Neural cell (in vitro differentiated cells): ENCODE data around the gene BNIP5. TPM values are rescaled to one million over a fixed set of nuclear protein-coding genes. Genes with fewer than 3 reads are reported as not detected.

ENCODE experiments used
- H2AFZ ChIP-seq: fragments of 200-600, 300-800 bp; sonication (generic), shearing (Covaris generic); 2 replicates; pipeline ENCODE4 v1.6.0; 2014; ENCODE audit warnings: low read depth, mild to moderate bottlenecking, antibody characterized with exemption, low read length, moderate library complexity
- H3F3A ChIP-seq: fragments of 200-600 bp; shearing (Covaris generic); 2 replicates; pipeline ENCODE4 v1.6.1; 2016; ENCODE audit warnings: mild to moderate bottlenecking, moderate library complexity, mixed read lengths, antibody characterized with exemption, low read length; ENCODE audit not compliant: insufficient read depth, poor library complexity, severe bottlenecking
- H3K27ac ChIP-seq: fragments of 200-600, 300-800 bp; sonication (generic), shearing (Covaris generic); 2 replicates; pipeline ENCODE4 v1.5.1; 2014; ENCODE audit warnings: mild to moderate bottlenecking, low read length, moderate library complexity
- H3K27me3 ChIP-seq: fragments of 300-800, 200-600 bp; sonication (generic), shearing (Covaris generic); 2 replicates; pipeline ENCODE4 v1.6.0; 2014; ENCODE audit warnings: mild to moderate bottlenecking, low read depth, low read length, moderate library complexity; ENCODE audit not compliant: insufficient read depth
- H3K36me3 ChIP-seq: fragments of 300-800, 200-600 bp; sonication (generic), shearing (Covaris generic); 2 replicates; pipeline ENCODE4 v1.5.1; 2014; ENCODE audit warnings: mild to moderate bottlenecking, antibody characterized with exemption, low read length, moderate library complexity; ENCODE audit not compliant: insufficient read depth
- H3K4me2 ChIP-seq: fragments of 300-800, 200-600 bp; sonication (generic), shearing (Covaris generic); 2 replicates; pipeline ENCODE4 v1.6.0; 2014; ENCODE audit warnings: mild to moderate bottlenecking, low read length
- H3K4me3 ChIP-seq: fragments of 300-800, 200-600 bp; sonication (generic), shearing (Covaris generic); 2 replicates; pipeline ENCODE4 v1.5.1; 2014; ENCODE audit warnings: mild to moderate bottlenecking, low read length, moderate library complexity
- H3K79me2 ChIP-seq: fragments of 200-600 bp; shearing (Covaris generic); replicated peaks from 2 replicates; pipeline ENCODE4 v1.6.0; 2014; ENCODE audit warnings: mild to moderate bottlenecking, low read length, moderate library complexity; ENCODE audit not compliant: insufficient read depth
- H3K9ac ChIP-seq: fragments of 300-800, 200-600 bp; sonication (generic), shearing (Covaris generic); 2 replicates; pipeline ENCODE4 v1.6.1; 2016; ENCODE audit warnings: mild to moderate bottlenecking, low read length, mixed read lengths
- H3K9me2 ChIP-seq: fragments of 200-600 bp; shearing (Covaris generic); 2 replicates; pipeline ENCODE4 v1.6.1; 2016; ENCODE audit warnings: mild to moderate bottlenecking, low read length, mixed read lengths; ENCODE audit not compliant: insufficient read depth
- H3K9me3 ChIP-seq: fragments of 200-600, 300-800 bp; sonication (generic), shearing (Covaris generic); 2 replicates; pipeline ENCODE4 v1.6.1; 2016; ENCODE audit warnings: mild to moderate bottlenecking, mixed run types, low read length, moderate library complexity, mixed read lengths
- H4K20me1 ChIP-seq: fragments of 200-600 bp; shearing (Covaris generic); 2 replicates; pipeline ENCODE4 v1.6.1; 2016; ENCODE audit warnings: mild to moderate bottlenecking, mixed run types; ENCODE audit not compliant: insufficient read depth
- CTCF ChIP-seq: fragments of 450-650 bp; IDR thresholded peaks from 2 replicates; pipeline ENCODE4 v1.5.1; 2014; ENCODE audit warnings: antibody characterized with exemption, mild to moderate bottlenecking, moderate library complexity; ENCODE audit not compliant: poor library complexity, severe bottlenecking
- EP300 ChIP-seq: fragments of 450-650 bp; conservative IDR thresholded peaks from 2 replicates; pipeline ENCODE4 v1.6.1; 2014; ENCODE audit warnings: antibody characterized with exemption, mild to moderate bottlenecking, moderate library complexity; ENCODE audit not compliant: poor library complexity, severe bottlenecking
- EZH2 ChIP-seq: fragments of 200-600, 300-800 bp; shearing (Covaris generic), sonication (generic); IDR thresholded peaks from 2 replicates; pipeline ENCODE4 v1.6.1; 2014; ENCODE audit warnings: antibody characterized with exemption, low read length, borderline replicate concordance, mild to moderate bottlenecking; ENCODE audit not compliant: insufficient read depth, poor library complexity, severe bottlenecking
- MXI1 ChIP-seq: fragments of 450-650 bp; conservative IDR thresholded peaks from 2 replicates; pipeline ENCODE4 v1.6.1; 2014; ENCODE audit warnings: antibody characterized with exemption, mild to moderate bottlenecking; ENCODE audit not compliant: poor library complexity, severe bottlenecking
- POLR2AphosphoS5 ChIP-seq: IDR thresholded peaks from 2 replicates; pipeline ENCODE4 v1.6.1; 2012
- RAD21 ChIP-seq: fragments of 450-650 bp; conservative IDR thresholded peaks from 2 replicates; pipeline ENCODE4 v1.6.1; 2014; ENCODE audit warnings: antibody characterized with exemption, mild to moderate bottlenecking, moderate library complexity
- SMC3 ChIP-seq: fragments of 450-650 bp; conservative IDR thresholded peaks from 2 replicates; pipeline ENCODE4 v1.6.1; 2014; ENCODE audit warnings: antibody characterized with exemption, mild to moderate bottlenecking, moderate library complexity; ENCODE audit not compliant: poor library complexity
- TAF1 ChIP-seq: IDR thresholded peaks from 2 replicates; pipeline ENCODE4 v1.6.1; 2012; ENCODE audit warnings: low read depth
- polyA plus RNA-seq: library from polyadenylated mRNA; depleted of rRNA; stranded (reverse); fragments of >200 nt; gene quantifications from 2 replicates; pipeline ENCODE4 v1.2.3, GENCODE V29; 2014
- TF ChIP-seq, protein P1 (sequence below): IDR thresholded peaks from 2 replicates; pipeline ENCODE4 v1.6.1; 2012; ENCODE audit warnings: borderline replicate concordance

The BNIP5 gene
- polyA plus RNA-seq, 1 donor from 2014 or later: not detected

DNA sequence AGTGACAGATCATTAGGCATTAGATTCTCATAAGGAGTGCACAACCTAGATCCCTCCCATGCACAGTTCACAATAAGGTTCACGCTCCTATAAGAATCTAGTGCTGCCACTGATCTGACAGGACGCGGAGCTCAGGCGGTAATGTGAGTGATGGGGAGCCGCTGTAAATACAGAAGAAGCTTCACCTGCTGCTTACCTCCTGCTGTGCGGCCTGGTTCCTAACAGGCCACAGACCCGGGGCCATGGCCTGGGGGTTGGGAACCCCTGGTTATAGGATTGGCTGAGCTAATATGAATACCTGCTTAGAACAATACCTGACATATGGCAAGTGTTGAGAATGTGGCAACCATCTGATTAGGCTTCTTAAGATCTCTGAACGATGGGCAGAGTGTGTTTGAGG, 64.5 kb downstream of the BNIP5 start:
- H3K4me3 ChIP-seq: no peak overlapping the region
- no peak for TF ChIP-seq EZH2
- no peak for TF ChIP-seq EP300
- TF ChIP-seq CTCF: no peak
- TF ChIP-seq POLR2AphosphoS5: no peak
- no peak for TF ChIP-seq TAF1
- TF ChIP-seq RAD21: no peak
- TF ChIP-seq, protein P1, sequence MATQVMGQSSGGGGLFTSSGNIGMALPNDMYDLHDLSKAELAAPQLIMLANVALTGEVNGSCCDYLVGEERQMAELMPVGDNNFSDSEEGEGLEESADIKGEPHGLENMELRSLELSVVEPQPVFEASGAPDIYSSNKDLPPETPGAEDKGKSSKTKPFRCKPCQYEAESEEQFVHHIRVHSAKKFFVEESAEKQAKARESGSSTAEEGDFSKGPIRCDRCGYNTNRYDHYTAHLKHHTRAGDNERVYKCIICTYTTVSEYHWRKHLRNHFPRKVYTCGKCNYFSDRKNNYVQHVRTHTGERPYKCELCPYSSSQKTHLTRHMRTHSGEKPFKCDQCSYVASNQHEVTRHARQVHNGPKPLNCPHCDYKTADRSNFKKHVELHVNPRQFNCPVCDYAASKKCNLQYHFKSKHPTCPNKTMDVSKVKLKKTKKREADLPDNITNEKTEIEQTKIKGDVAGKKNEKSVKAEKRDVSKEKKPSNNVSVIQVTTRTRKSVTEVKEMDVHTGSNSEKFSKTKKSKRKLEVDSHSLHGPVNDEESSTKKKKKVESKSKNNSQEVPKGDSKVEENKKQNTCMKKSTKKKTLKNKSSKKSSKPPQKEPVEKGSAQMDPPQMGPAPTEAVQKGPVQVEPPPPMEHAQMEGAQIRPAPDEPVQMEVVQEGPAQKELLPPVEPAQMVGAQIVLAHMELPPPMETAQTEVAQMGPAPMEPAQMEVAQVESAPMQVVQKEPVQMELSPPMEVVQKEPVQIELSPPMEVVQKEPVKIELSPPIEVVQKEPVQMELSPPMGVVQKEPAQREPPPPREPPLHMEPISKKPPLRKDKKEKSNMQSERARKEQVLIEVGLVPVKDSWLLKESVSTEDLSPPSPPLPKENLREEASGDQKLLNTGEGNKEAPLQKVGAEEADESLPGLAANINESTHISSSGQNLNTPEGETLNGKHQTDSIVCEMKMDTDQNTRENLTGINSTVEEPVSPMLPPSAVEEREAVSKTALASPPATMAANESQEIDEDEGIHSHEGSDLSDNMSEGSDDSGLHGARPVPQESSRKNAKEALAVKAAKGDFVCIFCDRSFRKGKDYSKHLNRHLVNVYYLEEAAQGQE: no peak
- no peak for TF ChIP-seq SMC3
- TF ChIP-seq MXI1: no peak
- no peak overlapping the region for H2AFZ ChIP-seq

DNA sequence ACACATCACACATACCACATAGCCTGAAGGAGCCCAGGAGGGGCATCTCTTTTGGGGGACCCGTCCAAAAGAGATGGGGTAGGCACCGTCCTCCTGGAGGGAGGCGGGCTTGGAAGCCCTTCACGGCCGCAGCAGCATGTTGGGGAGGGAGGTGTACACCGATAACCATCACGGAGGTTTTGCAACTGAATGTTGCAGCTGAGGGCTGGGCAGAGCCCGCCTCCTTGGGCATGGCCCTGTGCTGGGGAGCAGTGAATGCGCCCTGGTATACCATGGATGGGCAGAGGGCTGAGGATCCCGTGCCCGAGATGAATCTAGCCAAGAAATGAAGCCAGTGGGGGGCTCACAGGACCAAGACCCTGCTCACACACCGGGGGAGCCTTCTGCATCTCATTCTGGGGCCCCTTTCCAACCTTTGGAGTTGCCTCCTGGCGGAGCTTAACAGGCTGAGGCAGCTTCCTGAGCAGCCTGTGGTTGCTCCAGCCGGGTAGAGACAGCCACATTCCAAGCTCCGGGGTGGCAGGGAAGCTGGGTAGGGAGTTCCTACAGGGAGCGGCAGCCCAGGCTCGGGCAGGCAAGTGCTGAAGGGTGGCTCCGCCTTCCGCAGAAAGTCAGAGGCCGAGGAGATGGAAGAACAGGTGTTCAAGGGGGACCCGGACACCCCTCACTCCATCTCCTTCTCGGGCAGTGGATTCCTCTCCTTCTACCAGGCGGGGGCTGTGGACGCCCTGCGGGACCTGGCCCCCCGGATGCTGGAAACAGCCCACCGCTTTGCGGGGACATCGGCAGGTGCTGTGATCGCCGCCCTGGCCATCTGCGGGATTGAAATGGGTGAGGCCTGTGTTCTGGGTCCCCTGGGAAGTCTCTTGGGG, 66.6 kb downstream of the BNIP5 start, which contains the start of gene PNPLA1:
Gene PNPLA1, plus strand, starts transcription at position 227 of the 872 bp plus-strand sequence. Its CDS starts 400 bp downstream, at position 627.
- H3K27me3 ChIP-seq: no peaks in the 10 kb centered on the region
- no peaks in the 10 kb centered on the region for H4K20me1 ChIP-seq
- H3K4me2 ChIP-seq: no peak within 1 kb of the TSS
- no peaks in the 10 kb centered on the region for H3K79me2 ChIP-seq
- H3K4me3 ChIP-seq: no peak within 1 kb of the TSS
- no peaks in the 10 kb centered on the region for H3F3A ChIP-seq
- H3K27ac ChIP-seq: no peak within 1 kb of the TSS
- H3K9me2 ChIP-seq: no peaks in the 10 kb centered on the region
- no peak within 1 kb of the TSS for H2AFZ ChIP-seq
- no peak within 1 kb of the TSS for H3K9ac ChIP-seq
- TF ChIP-seq SMC3 (no peak), EP300 (no peak), TAF1 (no peak), MXI1 (no peak), POLR2AphosphoS5 (no peak), CTCF (no peak), EZH2 (no peak), RAD21 (no peak)
- TF ChIP-seq, protein P1: no peak
- no peaks in the 10 kb centered on the region for H3K36me3 ChIP-seq
- no peaks in the 10 kb centered on the region for H3K9me3 ChIP-seq

More for the DNA sequence above, 64.5 kb downstream of the BNIP5 start:
- Histone ChIP-seq H4K20me1 (no peaks in the 10 kb centered on the region), H3K79me2 (no peaks in the 10 kb centered on the region), H3K36me3 (no peaks in the 10 kb centered on the region), H3K27me3 (no peaks in the 10 kb centered on the region), H3K9me3 (no peaks in the 10 kb centered on the region), H3F3A (no peaks in the 10 kb centered on the region), H3K9me2 (no peaks in the 10 kb centered on the region), H3K27ac (no peak overlapping the region), H3K9ac (no peak overlapping the region), H3K4me2 (no peak overlapping the region)
